GM18502 (cell line): Measurements from ENCODE around the gene FGFBP3.
A peak's percentile ranks its signal among the peaks of the same experiment; 100 is the strongest.

ENCODE experiments used
- ATAC-seq: cut with Tn5 transposase; IDR thresholded peaks from one replicate; pipeline ENCODE4 v1.9.1; 2021; ENCODE audit warnings: mild to moderate bottlenecking; ENCODE audit not compliant: unreplicated experiment, poor library complexity

Gene FGFBP3

GRCh38 chr10:91909117-91909677 lies at the start of gene FGFBP3:
TSS of gene FGFBP3 (minus strand) at chr10:91909486. CDS start at chr10:91908969, 517 bp downstream.
- no peak for ATAC-seq

- ATAC-seq = no peak
These were observed 47.8 kb upstream of the FGFBP3 start for GRCh38 chr10:91957091-91957490.

GRCh38 chr10:91955114-91955513 lies 45.8 kb upstream of the FGFBP3 start:
- ATAC-seq = no peak

GRCh38 chr10:91953600-91954160 lies 44.4 kb upstream of the FGFBP3 start:
- no peak for ATAC-seq

- peak; percentile 71 for ATAC-seq
These were observed 35.8 kb upstream of the FGFBP3 start for GRCh38 chr10:91944880-91945630.

GRCh38 chr10:91941426-91941825 lies 32.1 kb upstream of the FGFBP3 start:
- ATAC-seq = no peak

GRCh38 chr10:91939653-91940052 lies 30.4 kb upstream of the FGFBP3 start:
- no peak for ATAC-seq

- ATAC-seq = no peak
These were observed 26.6 kb upstream of the FGFBP3 start for GRCh38 chr10:91935886-91936285.

GRCh38 chr10:91932737-91933136 lies 23.5 kb upstream of the FGFBP3 start:
- ATAC-seq = no peak

- no peak for ATAC-seq
These were observed 22.4 kb upstream of the FGFBP3 start for GRCh38 chr10:91931526-91932190.

- ATAC-seq = no peak
These were observed 21.7 kb upstream of the FGFBP3 start for GRCh38 chr10:91930939-91931338.

- ATAC-seq = no peak
These were observed 15.7 kb upstream of the FGFBP3 start for GRCh38 chr10:91925022-91925320.

GRCh38 chr10:91924212-91925021 lies 15.1 kb upstream of the FGFBP3 start:
- ATAC-seq = peak; percentile 29

GRCh38 chr10:91923371-91924211 lies 14.3 kb upstream of the FGFBP3 start, which contains the start of gene BTAF1:
TSS of gene BTAF1 (plus strand) at chr10:91923770. CDS start at chr10:91924077, 307 bp downstream.
- ATAC-seq = peak; percentile 98

GRCh38 chr10:91919651-91920050 lies 10.4 kb upstream of the FGFBP3 start:
- no peak for ATAC-seq

- ATAC-seq = no peak
These were observed 1.2 kb upstream of the FGFBP3 start for GRCh38 chr10:91910467-91910866.

GRCh38 chr10:91908337-91909116 lies 759 bp downstream of the FGFBP3 start:
- peak; percentile 89 for ATAC-seq

GRCh38 chr10:91907914-91908336 lies 1.4 kb downstream of the FGFBP3 start:
- ATAC-seq = no peak
